Uterus (tissue), 2 donors: ENCODE data around the gene UGT1A4.

ENCODE experiments used
- POLR2A ChIP-seq, 2 donors: fragments of 450-650 bp; IDR thresholded peaks; one replicate each; pipeline ENCODE4 v1.6.1; 2016; ENCODE audit warnings: antibody characterized with exemption in 2 of 2, mild to moderate bottlenecking in 1 of 2, moderate library complexity in 1 of 2
- TF ChIP-seq, protein P1 (sequence below), 4 experiments: fragments of 200-600 bp in 2 of 4; fragments of 450-650 bp in 2 of 4; sonication (generic) in 2 of 4; IDR thresholded peaks; one replicate each; pipeline ENCODE4 v1.5.1; 2016 to 2019; ENCODE audit warnings: antibody characterized with exemption in 4 of 4, mild to moderate bottlenecking in 2 of 4, moderate library complexity in 1 of 4

GRCh38 chr2:233707940-233708644, 10.4 kb upstream of the UGT1A4 start:
- TF ChIP-seq, protein P1, sequence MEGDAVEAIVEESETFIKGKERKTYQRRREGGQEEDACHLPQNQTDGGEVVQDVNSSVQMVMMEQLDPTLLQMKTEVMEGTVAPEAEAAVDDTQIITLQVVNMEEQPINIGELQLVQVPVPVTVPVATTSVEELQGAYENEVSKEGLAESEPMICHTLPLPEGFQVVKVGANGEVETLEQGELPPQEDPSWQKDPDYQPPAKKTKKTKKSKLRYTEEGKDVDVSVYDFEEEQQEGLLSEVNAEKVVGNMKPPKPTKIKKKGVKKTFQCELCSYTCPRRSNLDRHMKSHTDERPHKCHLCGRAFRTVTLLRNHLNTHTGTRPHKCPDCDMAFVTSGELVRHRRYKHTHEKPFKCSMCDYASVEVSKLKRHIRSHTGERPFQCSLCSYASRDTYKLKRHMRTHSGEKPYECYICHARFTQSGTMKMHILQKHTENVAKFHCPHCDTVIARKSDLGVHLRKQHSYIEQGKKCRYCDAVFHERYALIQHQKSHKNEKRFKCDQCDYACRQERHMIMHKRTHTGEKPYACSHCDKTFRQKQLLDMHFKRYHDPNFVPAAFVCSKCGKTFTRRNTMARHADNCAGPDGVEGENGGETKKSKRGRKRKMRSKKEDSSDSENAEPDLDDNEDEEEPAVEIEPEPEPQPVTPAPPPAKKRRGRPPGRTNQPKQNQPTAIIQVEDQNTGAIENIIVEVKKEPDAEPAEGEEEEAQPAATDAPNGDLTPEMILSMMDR (IDR thresholded peaks at IDR 0.05) = no peak
- TF ChIP-seq POLR2A (IDR thresholded peaks at IDR 0.05) = no peak
